Activated CD8-positive, alpha-beta memory T cell treated with anti-CD3 and anti-CD28 coated beads for 24 hours (primary cell): ENCODE data around the gene MICAL1.

ENCODE experiments used
- DNase-seq: peaks from one replicate; pipeline ENCODE4 v3.0.0-alpha.2; 2020

Gene MICAL1

DNA sequence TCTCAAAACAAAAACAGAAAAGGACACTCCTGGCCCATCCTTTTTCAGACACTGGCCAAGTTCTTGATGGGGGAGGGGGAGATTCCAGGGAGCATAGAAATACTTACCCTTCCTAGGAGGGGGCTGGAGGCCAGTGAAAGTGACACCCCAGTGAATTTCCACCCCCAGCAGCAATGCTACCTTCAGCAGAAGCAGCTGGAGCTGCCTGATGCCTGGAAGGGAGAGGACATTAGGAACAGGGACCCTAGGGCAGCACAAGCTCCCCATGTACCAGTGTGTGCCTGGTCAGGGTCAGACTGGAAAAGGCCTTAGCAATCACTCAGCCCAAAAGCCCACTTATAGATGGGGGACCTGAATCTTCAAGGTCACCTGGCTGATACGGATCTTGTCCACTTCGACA, 2.4 kb downstream of the MICAL1 start:
- peak; percentile 55 for DNase-seq

DNA sequence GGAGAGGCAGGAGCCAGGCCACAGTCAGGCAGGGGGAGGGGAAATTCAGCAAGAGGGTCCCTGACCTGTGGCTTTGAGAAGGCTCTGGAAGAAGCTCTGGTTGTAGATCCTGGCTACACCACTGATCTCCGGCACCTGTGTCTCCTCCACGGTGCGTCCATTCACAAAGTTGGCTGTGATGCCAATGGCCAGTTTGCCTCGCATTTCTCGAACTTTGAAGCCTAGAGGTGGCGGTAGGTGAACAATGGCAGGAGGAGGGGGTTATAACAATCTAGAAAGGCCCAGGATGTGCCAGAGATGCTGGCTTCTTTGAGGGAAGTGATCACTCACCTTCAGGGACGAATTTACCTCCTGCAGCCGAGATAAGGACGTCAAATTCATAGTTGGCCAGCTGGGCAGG, 3.4 kb downstream of the MICAL1 start:
- peak; percentile 52 for DNase-seq

DNA sequence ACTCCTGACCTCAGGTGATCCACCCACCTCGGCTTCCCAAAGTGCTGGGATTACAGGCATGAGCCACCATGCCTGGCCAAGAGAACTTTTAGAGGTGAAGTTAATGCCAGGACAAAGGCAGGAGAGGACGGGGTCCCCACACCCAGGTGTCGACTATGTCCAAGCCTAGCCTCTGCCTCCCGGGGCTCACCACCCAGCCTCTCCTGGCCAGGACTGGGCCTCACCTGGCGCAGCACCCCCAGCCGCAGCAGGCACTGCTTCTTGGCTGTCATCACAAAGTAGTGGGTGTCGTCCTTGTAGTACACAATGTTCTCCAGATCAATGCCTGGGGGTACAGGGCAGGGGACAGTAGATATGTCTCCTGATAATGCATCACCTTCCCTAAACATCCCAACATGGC, 4.2 kb downstream of the MICAL1 start:
- peak; percentile 55 for DNase-seq

DNA sequence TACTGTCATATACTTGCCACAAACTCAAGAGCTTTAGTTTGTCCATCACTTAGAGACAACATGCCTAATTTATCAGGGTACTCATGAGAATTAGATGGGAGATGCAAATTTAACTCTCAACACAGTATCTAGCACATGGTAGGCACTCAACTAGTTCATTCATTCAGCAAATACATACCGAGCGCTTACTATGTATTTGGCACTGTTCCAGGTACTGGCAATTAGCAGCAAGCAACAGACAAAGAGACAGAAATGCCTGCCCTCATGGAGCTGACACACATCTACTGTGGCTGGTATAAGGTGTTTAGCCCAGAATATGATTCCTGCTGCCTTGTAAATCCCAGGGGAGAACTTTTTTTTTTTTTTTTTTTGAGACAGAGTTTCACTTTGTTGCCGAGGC, 4.8 kb downstream of the MICAL1 start:
- DNase-seq: peak; percentile 43

DNA sequence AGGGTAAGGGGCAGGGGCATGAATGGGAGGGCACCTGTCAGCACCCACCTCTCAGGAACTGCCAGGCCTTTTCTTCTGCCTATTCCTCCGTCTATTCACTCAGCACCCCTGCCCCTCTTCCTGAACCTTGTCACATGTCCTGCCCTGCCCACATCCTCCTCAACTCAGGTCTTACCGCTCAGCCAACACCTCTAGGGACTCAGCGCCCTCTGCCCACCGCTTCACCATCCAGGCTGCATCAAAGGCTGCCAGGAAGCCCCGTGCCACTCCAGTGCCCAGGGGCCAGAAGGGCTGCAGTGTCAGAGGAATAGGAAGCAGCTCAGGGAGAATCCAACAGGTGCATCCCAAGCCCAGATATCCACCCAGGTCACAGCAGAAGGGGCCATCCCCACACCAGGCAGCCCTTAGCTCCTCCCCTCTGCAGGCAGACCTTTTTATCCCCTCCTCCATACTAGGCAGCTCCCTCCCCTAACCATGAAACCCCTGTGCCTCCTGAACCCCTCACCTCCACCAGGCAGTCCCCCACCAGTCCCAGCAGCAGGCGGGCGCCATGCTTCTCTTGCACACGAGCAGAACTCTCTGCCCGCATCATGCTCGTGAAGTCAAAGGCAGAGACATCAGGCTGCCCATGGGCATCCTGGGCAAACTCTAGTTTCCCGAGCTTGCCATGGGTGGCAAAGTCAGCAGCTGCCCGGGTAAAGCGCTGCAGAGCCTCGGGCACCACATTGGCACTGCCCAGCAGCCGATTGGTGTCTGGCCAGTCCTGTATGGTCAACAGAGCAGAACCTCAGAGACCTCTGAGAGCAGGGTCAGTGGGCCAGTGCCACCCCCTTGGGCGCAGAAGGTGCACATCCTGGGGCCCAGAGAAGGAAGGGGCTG, 5.5 kb downstream of the MICAL1 start:
- peak; percentile 67 for DNase-seq

DNA sequence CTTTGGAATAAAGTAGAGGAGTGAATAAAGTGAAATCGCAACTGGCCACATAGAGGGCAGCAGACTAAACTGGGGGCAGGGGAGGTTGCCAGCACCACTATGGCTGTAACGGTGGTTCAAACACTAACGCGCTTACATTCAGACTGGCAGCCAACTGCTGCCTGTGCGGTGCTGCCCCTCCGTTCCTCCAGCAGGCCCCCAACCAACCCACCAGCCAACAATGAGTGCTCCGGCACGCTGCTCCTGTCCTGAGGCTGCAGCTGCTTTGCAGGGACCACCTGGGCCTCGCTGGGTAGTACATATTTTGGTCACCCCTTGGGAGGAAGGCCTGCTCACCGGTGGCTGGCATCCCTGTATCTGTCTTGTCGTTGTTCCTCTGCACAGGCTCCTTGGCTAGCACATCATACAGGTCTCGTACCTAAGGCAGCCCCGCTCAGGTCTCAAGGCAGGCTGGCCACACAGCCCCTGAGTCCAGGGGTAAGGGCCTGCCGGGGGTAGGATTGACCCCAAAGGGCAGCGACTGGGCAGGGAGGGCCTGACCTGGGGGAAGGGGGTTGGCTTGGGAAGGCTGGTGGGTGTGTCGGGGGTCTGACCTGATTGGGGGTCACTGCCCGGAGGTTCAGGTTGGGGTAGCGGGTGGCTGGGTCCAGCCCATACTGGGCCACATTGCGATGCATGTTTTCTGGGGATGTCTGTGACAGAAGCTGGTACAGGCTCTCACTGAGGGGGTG, 6.3 kb downstream of the MICAL1 start:
- DNase-seq: peak; percentile 57

DNA sequence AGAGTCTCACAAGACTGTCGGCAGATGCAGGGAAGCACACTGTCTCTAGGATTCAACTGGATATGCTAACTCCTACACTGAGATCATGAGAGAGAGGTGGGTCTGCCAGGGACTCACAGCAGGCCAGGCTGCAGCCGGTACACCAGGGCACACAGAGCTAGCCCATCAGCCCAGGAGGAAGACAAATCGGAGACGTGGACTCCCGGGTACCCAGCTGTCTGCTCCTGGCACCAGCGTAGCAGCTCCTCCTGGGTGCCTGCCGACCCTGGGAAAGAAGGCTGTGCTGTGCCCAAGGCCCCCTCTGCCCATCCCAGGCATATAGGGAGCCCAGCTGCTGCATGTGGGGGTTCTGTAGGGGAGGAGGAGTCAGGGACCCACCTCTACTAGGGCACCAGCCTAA, 7.0 kb downstream of the MICAL1 start:
- peak; percentile 55 for DNase-seq

DNA sequence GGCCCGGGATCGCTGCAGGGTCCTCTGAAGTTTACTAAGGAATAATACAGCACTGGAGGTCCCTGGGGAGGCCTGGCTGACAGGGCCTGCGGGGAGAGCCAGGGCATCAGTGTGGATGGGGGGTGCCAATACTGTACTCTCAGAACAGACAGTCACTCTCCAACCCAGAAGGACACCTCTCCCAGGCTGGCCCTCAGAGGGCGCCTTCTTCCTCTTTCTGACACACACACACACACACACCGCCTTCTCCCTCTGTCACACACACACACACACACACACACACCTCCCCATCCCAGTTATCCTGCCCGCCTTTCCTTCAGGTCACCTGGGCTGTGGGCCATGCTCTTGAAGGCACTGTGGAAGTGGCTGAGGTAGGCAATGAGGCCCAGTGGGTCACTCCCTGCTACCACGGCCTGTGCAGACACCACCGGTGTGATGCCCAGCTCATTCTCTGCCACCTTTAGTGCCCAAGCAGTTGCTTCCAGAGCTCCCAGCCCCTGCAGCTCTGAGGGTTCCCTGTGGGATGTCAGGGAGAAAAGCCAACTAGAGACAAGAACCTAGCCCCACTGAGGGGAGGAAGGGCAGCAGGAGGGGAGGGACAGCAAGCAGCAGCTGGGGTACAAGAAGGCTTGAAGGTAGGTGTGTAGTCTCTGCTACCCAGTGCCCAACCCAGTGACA, 7.6 kb downstream of the MICAL1 start:
- peak; percentile 56 for DNase-seq

DNA sequence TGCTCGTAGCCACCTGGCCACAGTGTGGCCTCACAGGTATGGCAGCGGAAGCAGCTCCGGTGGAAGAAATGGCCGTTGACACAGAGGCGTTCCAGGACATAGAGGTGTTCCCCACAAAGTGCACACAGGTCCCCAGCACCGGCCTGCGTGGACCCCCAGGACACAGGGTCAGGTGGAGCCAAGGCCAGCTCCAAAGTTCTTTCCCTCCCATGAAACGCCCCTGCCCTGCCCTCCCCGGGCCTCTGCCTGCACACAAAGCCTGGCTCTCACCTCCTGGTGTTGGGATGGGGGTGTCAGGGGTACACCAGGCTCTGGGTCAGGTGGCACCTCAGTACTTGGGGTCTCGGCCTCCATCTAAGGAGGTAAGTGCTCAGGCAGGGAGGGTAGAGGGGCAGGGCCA, 8.5 kb downstream of the MICAL1 start:
- DNase-seq: peak; percentile 53

DNA sequence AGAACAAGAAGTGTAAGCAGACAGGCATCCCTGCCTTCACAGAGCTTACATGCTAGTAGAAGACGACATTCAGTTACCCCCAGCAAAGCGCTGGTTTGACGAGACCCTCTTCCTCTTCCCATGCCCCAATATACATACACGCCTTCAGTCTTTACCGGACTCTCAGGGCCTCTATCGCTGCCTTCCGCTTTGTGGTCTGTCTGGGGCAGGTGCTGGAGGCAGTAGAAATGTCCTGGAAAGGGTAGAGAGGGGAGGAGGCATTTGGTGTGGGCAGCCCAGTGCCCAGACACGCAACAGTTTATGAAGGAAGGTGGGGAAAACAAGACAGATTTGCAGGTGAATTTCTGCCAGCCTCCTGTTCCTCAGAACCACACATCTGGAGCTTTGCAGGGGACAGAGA, 9.0 kb downstream of the MICAL1 start:
- DNase-seq: peak; percentile 37

DNA sequence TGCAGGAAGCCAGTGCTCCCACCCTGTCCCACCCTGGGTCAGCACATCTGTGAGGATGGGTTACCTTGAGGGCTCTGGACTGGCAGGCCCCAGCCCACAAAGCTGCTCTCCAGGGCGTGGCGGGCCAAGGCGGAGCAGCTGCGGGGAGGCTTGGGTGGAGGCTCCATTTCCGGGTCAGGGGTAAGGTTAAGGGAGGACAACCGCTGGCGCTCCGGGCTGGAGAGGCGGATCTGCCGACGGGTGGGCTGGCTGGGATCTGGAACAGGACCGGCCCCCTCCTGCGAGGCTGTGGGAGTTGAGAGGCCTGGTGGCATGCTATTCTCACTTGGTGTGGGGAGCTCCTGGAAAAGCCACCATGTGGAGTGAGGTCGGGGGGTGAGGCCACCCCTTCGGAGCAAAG, 9.5 kb downstream of the MICAL1 start:
- no peak for DNase-seq

DNA sequence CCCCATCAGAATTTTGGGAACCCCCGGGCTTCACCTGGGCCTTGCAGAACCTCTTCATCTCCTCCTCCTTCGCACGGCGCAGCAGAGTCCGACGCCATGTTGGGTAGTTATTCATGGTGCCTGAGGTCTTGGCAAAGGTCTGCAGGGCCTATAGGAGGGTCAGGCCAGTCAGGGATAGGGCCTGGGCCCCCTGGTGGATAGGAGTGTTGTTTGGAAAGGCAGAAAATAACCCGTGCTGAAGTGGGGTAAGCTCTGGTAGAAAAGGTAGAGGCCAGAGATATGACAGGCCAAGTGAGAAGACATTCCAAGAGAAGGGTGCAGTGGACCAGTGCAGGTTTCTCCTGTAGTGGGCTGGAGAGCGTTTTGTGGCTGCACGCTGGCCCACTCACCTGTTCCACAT, 10.2 kb downstream of the MICAL1 start:
- DNase-seq: no peak

DNA sequence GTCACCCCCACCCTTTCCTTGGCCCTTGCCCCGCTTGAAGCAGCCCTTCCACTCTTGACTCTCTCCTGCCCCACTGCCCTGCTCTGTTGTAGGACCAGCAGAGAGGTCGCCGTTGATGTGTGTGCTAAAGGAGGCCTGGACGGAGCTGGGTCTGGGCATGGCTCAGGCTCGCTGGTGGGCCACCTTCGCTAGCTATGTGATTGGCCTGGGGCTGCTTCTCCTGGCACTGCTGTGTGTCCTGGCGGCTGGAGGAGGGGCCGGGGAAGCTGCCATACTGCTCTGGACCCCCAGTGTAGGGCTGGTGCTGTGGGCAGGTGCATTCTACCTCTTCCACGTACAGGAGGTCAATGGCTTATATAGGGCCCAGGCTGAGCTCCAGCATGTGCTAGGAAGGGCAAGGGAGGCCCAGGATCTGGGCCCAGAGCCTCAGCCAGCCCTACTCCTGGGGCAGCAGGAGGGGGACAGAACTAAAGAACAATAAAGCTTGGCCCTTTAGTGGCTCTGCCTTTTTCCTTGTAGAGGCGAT, 12.1 kb downstream of the MICAL1 start:
- DNase-seq: no peak

DNA sequence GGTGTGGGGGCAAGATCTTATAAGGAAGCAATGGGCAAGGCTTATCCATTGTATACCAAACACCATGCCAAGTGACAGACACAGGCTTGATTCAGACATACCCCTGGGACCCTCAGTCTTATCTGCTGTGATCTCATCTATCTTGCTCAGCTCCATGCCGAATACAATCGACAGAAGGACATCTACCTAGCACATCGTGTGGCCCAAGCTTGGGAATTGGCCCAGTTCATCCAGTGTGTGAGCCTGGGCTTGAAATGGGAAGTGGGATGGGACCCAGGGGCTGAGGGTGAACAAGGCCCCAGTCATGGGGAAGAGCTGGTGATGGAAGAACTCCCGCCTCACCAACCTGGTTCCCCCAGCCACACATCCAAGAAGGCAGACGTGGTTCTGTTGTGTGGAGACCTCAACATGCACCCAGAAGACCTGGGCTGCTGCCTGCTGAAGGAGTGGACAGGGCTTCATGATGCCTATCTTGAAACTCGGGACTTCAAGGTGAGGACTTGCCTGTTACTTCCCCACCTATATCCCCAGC, 13.1 kb downstream of the MICAL1 start:
- DNase-seq: no peak

DNA sequence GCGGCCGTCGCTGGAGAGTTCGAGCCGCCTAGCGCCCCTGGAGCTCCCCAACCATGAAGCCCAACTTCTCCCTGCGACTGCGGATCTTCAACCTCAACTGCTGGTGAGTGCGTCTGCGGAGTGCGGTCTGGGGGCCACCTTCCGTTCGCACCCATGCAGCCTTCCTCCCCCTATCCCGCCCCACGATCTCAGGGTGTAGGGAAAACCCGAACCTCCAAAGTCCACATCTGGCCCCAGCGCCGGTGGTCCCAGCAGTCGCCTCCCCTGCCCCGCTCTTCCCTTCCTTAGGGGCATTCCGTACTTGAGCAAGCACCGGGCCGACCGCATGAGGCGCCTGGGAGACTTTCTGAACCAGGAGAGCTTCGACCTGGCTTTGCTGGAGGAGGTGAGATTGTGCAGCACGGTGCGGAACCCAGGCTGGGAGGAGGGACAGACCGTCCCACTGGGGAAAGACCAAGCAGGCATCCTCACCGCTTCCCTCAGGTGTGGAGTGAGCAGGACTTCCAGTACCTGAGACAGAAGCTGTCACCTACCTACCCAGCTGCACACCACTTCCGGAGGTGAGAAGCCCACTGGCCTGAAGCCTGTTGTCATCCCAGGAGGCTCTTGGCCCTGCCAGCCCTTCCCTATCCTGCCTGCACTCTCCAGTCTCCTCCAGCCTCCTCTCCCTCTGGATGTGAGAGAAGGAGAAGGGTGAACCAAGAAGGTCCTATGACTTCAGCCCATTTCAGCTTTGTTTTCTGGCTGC, 14.3 kb downstream of the MICAL1 start:
- DNase-seq: peak; percentile 79

DNA sequence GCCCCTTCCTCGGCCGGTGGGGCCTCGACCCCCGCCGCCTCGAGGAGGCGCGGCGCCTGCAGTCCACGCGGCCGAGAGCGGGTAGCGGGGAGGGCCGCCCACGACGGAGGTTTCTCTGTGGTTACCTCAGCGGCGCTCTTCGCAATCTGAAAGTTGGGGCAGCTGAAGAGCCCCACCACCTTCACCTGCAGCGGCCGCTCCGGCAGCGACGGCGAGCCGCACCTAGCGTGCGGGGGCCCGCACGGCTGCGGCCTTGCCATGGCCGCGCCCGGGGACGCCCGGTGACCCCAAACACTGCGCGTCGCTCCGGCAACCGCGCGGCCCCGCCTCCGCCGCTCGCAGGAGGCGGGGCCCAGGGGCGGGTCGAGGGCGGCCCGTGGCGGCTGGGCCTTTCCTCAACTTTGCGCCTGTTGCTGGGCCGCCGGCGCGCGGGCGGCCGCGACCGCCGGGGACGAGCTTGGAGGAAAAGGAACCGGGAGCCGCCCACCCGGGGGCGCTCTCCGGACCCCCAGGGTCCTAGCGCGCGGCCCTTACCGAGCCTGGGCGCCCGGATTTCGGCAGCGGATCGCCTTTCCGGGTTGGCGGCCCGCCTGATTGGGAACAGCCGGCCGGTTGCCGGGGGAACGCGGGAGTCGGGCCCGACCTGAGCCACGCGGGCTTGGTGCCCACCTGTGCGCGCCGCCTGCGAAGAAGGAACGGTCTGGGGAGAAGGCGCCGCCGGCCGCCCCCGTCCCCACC, 15.1 kb downstream of the MICAL1 start, which contains the start of the genes PPIL6 and SMPD2:
Gene PPIL6 (minus strand): TSS at position 298 of the 738 bp plus-strand sequence. CDS start 38 bp downstream, at position 260.
Gene SMPD2 (plus strand): TSS at position 394 of the 738 bp plus-strand sequence. CDS start 398 bp downstream, outside the sequence.
- DNase-seq: peak; percentile 90

DNA sequence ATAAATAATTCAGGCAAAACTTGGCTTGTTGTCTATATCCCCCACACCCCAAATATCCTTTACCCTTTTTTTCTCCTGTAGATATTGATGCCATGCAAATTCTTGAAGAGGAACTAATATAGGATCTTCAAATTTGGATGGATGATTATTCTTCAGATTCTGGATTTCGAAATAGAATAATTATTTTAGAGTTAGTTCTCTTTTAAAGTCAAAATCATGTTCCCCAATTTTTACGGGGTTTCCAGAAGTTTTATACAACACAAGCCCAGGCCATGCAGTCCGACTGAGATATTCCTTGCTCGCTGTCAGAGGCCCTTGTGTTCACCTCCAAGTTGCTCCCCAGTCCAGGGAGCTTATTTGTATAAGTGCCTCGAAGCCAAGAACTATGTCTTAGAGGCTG, 19.5 kb downstream of the MICAL1 start:
- DNase-seq: no peak

DNA sequence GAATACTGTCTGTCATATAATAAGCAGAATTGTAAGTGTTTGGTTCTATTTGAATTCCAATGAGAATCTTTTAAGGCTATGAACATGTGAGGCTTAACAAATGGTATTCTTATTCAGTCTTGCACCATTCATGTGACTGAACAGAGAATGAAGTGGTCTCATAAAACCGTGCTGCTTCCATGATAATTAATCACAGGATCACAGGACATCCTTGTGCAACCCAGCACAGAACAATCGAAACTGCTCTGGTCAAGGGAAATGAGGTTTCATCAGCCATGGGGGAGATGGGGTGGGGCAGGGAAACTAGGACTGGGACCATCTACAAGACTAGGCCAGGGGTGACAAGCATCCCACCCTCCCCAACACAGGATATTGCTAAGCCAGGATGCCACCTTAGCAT, 21.1 kb downstream of the MICAL1 start:
- no peak for DNase-seq

DNA sequence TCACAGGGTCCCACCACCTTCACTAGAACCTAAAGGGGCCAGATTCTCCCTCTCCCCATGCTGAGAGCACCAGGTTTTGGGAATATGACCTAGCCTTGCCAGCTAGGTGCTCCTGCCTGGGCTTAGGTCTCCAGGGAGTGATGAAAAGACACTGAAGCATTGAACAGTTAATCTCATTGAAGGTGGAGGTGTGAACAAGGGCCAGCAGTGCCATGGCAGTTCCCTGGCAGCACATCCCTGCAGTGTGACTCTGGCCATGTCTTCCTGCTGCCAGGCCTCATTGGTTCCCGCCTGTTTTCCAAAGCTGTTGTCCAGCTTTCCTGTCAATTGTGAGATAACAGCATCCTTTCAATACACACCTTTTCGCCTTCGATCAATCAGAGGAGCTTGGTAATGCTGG, 26.1 kb downstream of the MICAL1 start:
- no peak for DNase-seq

DNA sequence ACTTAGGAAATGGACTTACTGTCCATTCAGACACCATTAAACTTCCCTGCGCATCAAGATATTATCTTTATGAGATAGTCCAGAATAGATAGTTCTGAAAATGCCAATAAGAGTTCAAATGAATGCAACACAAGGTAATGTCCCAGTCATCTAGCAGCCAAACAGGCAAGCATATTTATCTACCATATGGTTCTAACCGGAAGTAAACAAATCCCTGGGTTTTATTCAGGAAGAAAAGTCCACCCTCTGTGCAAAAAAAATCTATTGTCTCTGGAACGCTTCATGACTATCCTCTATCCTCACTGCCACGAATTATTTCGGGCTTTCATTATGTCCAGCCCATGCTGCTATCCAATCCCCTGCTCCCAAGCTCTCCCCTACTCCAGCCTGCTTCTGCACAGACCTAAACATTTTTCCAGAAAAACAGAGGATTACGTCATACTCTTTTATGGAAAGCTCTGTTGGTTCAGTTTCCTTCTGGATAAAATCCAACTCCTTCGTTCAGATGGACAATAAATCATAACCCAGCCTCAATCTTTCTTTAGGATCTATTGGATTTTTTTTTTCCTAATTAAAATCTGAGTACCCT, 26.6 kb downstream of the MICAL1 start:
- no peak for DNase-seq

DNA sequence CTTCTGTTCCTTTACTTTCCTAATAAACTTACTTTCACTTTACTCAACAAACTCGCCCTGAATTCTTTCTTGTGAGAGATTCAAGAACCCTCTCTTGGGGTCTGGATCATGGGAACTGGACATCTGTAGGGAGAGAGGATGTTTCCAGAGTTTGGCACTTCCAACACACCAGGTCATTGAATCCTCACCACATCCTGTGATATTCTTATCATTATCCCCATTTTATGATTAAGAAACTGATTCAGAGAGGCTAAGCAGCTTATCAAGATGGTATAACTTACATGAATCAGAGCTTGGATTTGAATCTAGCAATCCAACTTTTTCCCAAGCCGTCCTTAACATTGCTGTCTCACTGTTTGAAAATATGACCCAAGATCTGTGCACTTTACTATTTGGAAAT, 30.6 kb downstream of the MICAL1 start:
- no peak for DNase-seq
